ENCODE data around the gene RFESD. TPM values are rescaled to one million over a fixed set of nuclear protein-coding genes. Genes with fewer than 3 reads are reported as not detected.

Gene RFESD
- total and polyA plus RNA-seq, 2 of the 4 experiments (the other 2 are of a cell fraction): 1.5 to 2.7 TPM

DNA sequence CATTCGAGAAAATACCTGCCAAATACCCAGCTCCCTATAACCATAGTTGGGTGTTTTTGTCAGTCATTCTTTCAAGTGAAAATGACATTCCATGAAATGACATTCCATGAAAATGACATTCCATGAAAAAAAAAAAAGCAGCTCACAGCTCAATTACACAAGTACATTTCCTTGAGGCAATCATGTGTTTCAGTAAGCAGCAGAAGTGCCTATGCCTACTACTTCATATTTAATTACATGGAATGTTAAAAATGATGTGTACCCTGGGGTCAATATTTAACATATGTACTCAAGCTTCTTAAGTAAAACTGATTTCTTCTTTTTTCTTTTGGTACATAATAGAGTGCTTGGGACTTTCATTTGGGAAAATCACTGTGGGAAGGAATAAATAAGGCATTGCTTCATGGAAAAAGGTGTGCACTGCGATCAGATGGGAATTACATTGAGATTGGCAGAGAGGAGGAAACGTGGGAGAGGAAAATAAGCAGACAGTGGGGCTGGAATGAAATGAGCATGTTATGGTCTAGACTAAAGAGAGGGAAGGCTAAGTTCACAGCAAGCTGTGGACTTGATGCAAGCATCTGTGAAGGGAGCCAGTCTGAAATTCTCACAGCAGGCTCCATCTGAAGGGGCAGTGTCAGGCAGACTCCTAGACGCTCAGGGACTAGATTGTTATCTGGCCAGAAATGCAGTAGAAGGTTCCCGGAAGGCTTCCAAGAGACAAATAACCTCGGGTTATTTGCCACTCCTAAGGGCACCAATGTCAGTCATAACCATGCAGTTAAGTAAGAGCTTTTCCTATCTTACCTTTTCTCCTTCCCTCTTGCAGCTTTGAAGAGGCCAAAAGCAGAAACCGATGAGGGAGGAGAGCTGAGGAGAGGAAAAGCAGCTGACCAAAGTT is 51.5 kb downstream of the RFESD start (continued):
- no peak for TF ChIP-seq CTCF (conservative IDR thresholded peaks at IDR 0.05; ENCODE audit: low read depth, low read length)

GRCh38 chr5:95699337-95699736 is 52.8 kb downstream of the RFESD start:
- Histone ChIP-seq H2AFZ (replicated peaks; ENCODE audit: low read length, poor library complexity) (no peak overlapping the region), H3K9ac (ENCODE audit: low read depth, low read length) (no peak overlapping the region), H3K4me1 (ENCODE audit: control insufficient read depth, insufficient read depth, low read length) (no peaks in the 10 kb centered on the region), H4K8ac (ENCODE audit: low read depth in 2 of 2, low read length in 2 of 2) (no peak overlapping the region), H3K18ac (ENCODE audit: low read depth, low read length) (no peak overlapping the region), H4K20me1 (ENCODE audit: insufficient read depth, low read length) (no peaks in the 10 kb centered on the region), H3K56ac (ENCODE audit: extremely low read depth, insufficient read depth, low read length) (no peak overlapping the region), H4K5ac (ENCODE audit: low read depth, low read length) (no peak overlapping the region), H3K9me1 (ENCODE audit: insufficient read depth, low read length) (no peaks in the 10 kb centered on the region), H2AK9ac (replicated peaks; ENCODE audit: low read depth, low read length, poor library complexity) (no peak overlapping the region), H2BK5ac (ENCODE audit: low read depth, low read length, poor library complexity, severe bottlenecking) (no peak overlapping the region), H3K9me3 (ENCODE audit: control insufficient read depth, insufficient read depth, low read length) (no peaks in the 10 kb centered on the region), H2AK5ac (ENCODE audit: low read depth, low read length) (no peak overlapping the region), H3K23ac (ENCODE audit: low read depth, low read length) (no peak overlapping the region), H3K4ac (ENCODE audit: low read depth, low read length) (no peak overlapping the region), H3K36me3 (ENCODE audit: control insufficient read depth, insufficient read depth, low read length) (no peaks in the 10 kb centered on the region), H3K4me2 (ENCODE audit: low read depth, low read length) (no peak overlapping the region), H3K27ac (ENCODE audit: insufficient read depth, low read length) (no peak overlapping the region), H3K4me3 (ENCODE audit: insufficient read depth, low read depth, low read length) (no peak overlapping the region), H3K27me3 (ENCODE audit: control insufficient read depth, insufficient read depth, low read length) (no peaks in the 10 kb centered on the region), H3K79me1 (ENCODE audit: low read depth in 1 of 2, low read length in 2 of 2) (no peaks in the 10 kb centered on the region), H2BK15ac (ENCODE audit: low read depth, low read length) (no peak overlapping the region), H2BK20ac (ENCODE audit: low read depth, low read length) (no peak overlapping the region), H4K91ac (ENCODE audit: insufficient read depth, low read depth, low read length) (no peak overlapping the region), H2BK120ac (ENCODE audit: low read depth, low read length) (no peak overlapping the region), H3K14ac (replicated peaks; ENCODE audit: low read depth, low read length) (no peak overlapping the region)
- in situ Hi-C loops (cut with MboI; ENCODE audit: low sequenced_read_pairs) (no loop called here), dilution Hi-C loops (cut with HindIII; ENCODE audit: low sequenced_read_pairs, unreplicated experiment) (no loop called here), intact Hi-C loops (cut with micrococcal nuclease) (no loop called here)
- DNase-seq: no peak
- no TSS peak for BruUV-seq (replicated peaks)
- no peak for ATAC-seq (ENCODE audit: low read depth)
- POLR2A ChIA-PET (ENCODE audit: unreplicated experiment): no interaction called here
- CTCF ChIA-PET: no interaction called here
- 100% methylated on average over 1 of the region's 1 CpG; no CpG with 5 or more reads in 1 of the 2 experiments for WGBS, 2 experiments (ENCODE audit: extremely low coverage in 2 of 2, insufficient read length in 1 of 2)
- TF ChIP-seq, protein P1, sequence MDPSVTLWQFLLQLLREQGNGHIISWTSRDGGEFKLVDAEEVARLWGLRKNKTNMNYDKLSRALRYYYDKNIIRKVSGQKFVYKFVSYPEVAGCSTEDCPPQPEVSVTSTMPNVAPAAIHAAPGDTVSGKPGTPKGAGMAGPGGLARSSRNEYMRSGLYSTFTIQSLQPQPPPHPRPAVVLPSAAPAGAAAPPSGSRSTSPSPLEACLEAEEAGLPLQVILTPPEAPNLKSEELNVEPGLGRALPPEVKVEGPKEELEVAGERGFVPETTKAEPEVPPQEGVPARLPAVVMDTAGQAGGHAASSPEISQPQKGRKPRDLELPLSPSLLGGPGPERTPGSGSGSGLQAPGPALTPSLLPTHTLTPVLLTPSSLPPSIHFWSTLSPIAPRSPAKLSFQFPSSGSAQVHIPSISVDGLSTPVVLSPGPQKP (IDR thresholded peaks at IDR 0.05; ENCODE audit: borderline replicate concordance, low read depth, low read length): no peak
- TF ChIP-seq CTCF (conservative IDR thresholded peaks at IDR 0.05; ENCODE audit: low read depth, low read length) (no peak), CHD1 (IDR thresholded peaks at IDR 0.05; ENCODE audit: low read depth, low read length) (no peak), SMC3 (IDR thresholded peaks at IDR 0.05; ENCODE audit: low read depth, low read length) (no peak), USF2 (IDR thresholded peaks at IDR 0.05; ENCODE audit: low read depth, low read length) (no peak), NFE2L2 (IDR thresholded peaks at IDR 0.05; ENCODE audit: low read depth, low read length) (no peak), BHLHE40 (IDR thresholded peaks at IDR 0.05; ENCODE audit: low read depth, low read length) (no peak), RCOR1 (IDR thresholded peaks at IDR 0.05; ENCODE audit: insufficient replicate concordance, low read length) (no peak)

Measured in IMR-90 (cell line).